Suprapubic skin (tissue), 4 donors: Measurements from ENCODE around the gene MYADM. TPM values are rescaled to one million over a fixed set of nuclear protein-coding genes. Genes with fewer than 3 reads are reported as not detected.
A peak's percentile ranks its signal among the peaks of the same experiment; 100 is the strongest.

Experiments
- DNase-seq, 2 donors: peaks; one replicate each; pipeline ENCODE4 v3.0.0-alpha.2; 2019; ENCODE audit warnings: low spot score in 2 of 2
- H3K27ac ChIP-seq: fragments of 200-600 bp; sonication (generic); one replicate; pipeline ENCODE4 v1.5.1; 2019
- H3K27me3 ChIP-seq: fragments of 200-600 bp; sonication (generic); one replicate; pipeline ENCODE4 v1.5.1; 2019
- H3K36me3 ChIP-seq: fragments of 200-600 bp; sonication (generic); one replicate; pipeline ENCODE4 v1.5.1; 2019
- H3K4me1 ChIP-seq: fragments of 200-600 bp; sonication (generic); one replicate; pipeline ENCODE4 v1.5.1; 2019
- H3K4me3 ChIP-seq: fragments of 200-600 bp; sonication (generic); one replicate; pipeline ENCODE4 v1.5.1; 2019; ENCODE audit warnings: mild to moderate bottlenecking
- H3K9me3 ChIP-seq: fragments of 200-600 bp; sonication (generic); one replicate; pipeline ENCODE4 v1.5.1; 2019
- CTCF ChIP-seq, 2 donors: fragments of 200-600 bp in 1 of 2; fragments of 450-650 bp in 1 of 2; sonication (generic) in 1 of 2; IDR thresholded peaks; one replicate each; pipeline ENCODE4 v1.5.1; 2016 to 2019; ENCODE audit warnings: antibody characterized with exemption in 2 of 2, mild to moderate bottlenecking in 1 of 2, moderate library complexity in 1 of 2
- EP300 ChIP-seq: sonication (generic); formaldehyde crosslinking; IDR thresholded peaks from one replicate; pipeline ENCODE4 v1.6.1; 2017; ENCODE audit warnings: antibody characterized with exemption
- POLR2A ChIP-seq, 2 donors: fragments of 450-650 bp; IDR thresholded peaks; one replicate each; pipeline ENCODE4 v1.6.1; 2017; ENCODE audit warnings: antibody characterized with exemption in 2 of 2, mild to moderate bottlenecking in 2 of 2, moderate library complexity in 2 of 2
- POLR2AphosphoS5 ChIP-seq, 3 donors: sonication (generic); formaldehyde crosslinking; IDR thresholded peaks; one replicate each; pipeline ENCODE4 v1.6.1; 2017; ENCODE audit warnings: antibody characterized with exemption in 3 of 3
- WGBS: methylation state at CpG from one replicate; pipeline ENCODE4 v1.1.5; 2018; 5-methylcytosine and 5-hydroxymethylcytosine counted together
- total RNA-seq, 4 donors: library from RNA; depleted of rRNA; stranded (reverse); fragments of >200 nt; gene quantifications; one replicate each; pipeline ENCODE4 v1.1.0, GENCODE V29; 2016

Gene MYADM
- 10 to 100 TPM; 27.5 to 72.4 (median 67.4) TPM for total RNA-seq

GRCh38 chr19:53867225-53868090, at the start of gene MYADM:
Gene MYADM, plus strand, starts transcription at chr19:53867883. Its CDS starts 5,647 bp downstream, at chr19:53873530.
- TF ChIP-seq POLR2AphosphoS5 (IDR thresholded peaks at IDR 0.05) = peak in 2 of 3 donors; percentile 20 to 69
- TF ChIP-seq CTCF (IDR thresholded peaks at IDR 0.05) = no peak
- no peak for TF ChIP-seq EP300
- peak in 1 of 2 donors; percentile 88 for TF ChIP-seq POLR2A (IDR thresholded peaks at IDR 0.05)
- peak; percentile 99 to 100 for DNase-seq
- Histone ChIP-seq H3K9me3 (no peaks in the 10 kb centered on the region), H3K27me3 (no peaks in the 10 kb centered on the region), H3K4me1 (peaks cover 61% of the 10 kb centered on the region), H3K4me3 (peak within 1 kb of the TSS; percentile 80), H3K27ac (peak within 1 kb of the TSS; percentile 80), H3K36me3 (no peaks in the 10 kb centered on the region)
- 3% methylated on average over 26 of the region's 37 CpGs for WGBS

GRCh38 chr19:53818756-53819155, 48.9 kb upstream of the MYADM start:
- no peak overlapping the region for H3K27ac ChIP-seq
- 82% methylated on average over 13 of the region's 13 CpGs for WGBS
- H3K4me1 ChIP-seq = no peaks in the 10 kb centered on the region
- TF ChIP-seq POLR2A (IDR thresholded peaks at IDR 0.05) (no peak), EP300 (no peak), CTCF (IDR thresholded peaks at IDR 0.05) (no peak), POLR2AphosphoS5 (IDR thresholded peaks at IDR 0.05) (no peak)
- no peak overlapping the region for H3K4me3 ChIP-seq
- H3K27me3 ChIP-seq = peaks cover 5% of the 10 kb centered on the region
- no peak for DNase-seq
- H3K36me3 ChIP-seq = no peaks in the 10 kb centered on the region
- H3K9me3 ChIP-seq = no peaks in the 10 kb centered on the region

GRCh38 chr19:53819861-53820260, 47.8 kb upstream of the MYADM start:
- DNase-seq = no peak
- Histone ChIP-seq H3K4me3 (no peak overlapping the region), H3K27me3 (peaks cover 14% of the 10 kb centered on the region), H3K36me3 (no peaks in the 10 kb centered on the region), H3K4me1 (no peaks in the 10 kb centered on the region), H3K27ac (no peak overlapping the region), H3K9me3 (no peaks in the 10 kb centered on the region)
- whole genome bisulfite sequencing = 72% methylated on average over 5 of the region's 5 CpGs
- TF ChIP-seq POLR2AphosphoS5 (IDR thresholded peaks at IDR 0.05) (no peak), POLR2A (IDR thresholded peaks at IDR 0.05) (no peak), CTCF (IDR thresholded peaks at IDR 0.05) (no peak), EP300 (no peak)

GRCh38 chr19:53823380-53824120, 44.1 kb upstream of the MYADM start:
- TF ChIP-seq EP300 = no peak
- TF ChIP-seq POLR2A (IDR thresholded peaks at IDR 0.05) = no peak
- no peak for TF ChIP-seq CTCF (IDR thresholded peaks at IDR 0.05)
- no peak for TF ChIP-seq POLR2AphosphoS5 (IDR thresholded peaks at IDR 0.05)
- Histone ChIP-seq H3K36me3 (no peaks in the 10 kb centered on the region), H3K9me3 (no peaks in the 10 kb centered on the region), H3K27ac (no peak overlapping the region), H3K4me1 (no peaks in the 10 kb centered on the region), H3K27me3 (peaks cover 20% of the 10 kb centered on the region), H3K4me3 (no peak overlapping the region)
- DNase-seq = no peak
- WGBS = 80% methylated on average over 12 of the region's 12 CpGs

- TF ChIP-seq POLR2A (IDR thresholded peaks at IDR 0.05) = no peak
- no peak for TF ChIP-seq EP300
- no peak for TF ChIP-seq CTCF (IDR thresholded peaks at IDR 0.05)
- TF ChIP-seq POLR2AphosphoS5 (IDR thresholded peaks at IDR 0.05) = no peak
- Histone ChIP-seq H3K4me3 (no peak within 1 kb of the TSS), H3K36me3 (no peaks in the 10 kb centered on the region), H3K27ac (no peak within 1 kb of the TSS), H3K27me3 (peaks cover 20% of the 10 kb centered on the region), H3K9me3 (no peaks in the 10 kb centered on the region), H3K4me1 (no peaks in the 10 kb centered on the region)
- DNase-seq = no peak
- WGBS = 71% methylated on average over 14 of the region's 14 CpGs
These were observed 43.5 kb upstream of the MYADM start, which contains the start of gene NLRP12 for GRCh38 chr19:53824134-53824611. Gene NLRP12, minus strand, starts transcription at chr19:53824314. Its CDS starts 140 bp downstream, at chr19:53824174.
